ENCODE measurements around the gene RAD9A.
"Not testable (repeated sequence)": the region's sequence is repeated elsewhere in the genome, so short reads cannot be mapped to it uniquely, and the experiment has no call there.

Gene RAD9A

GRCh38 chr11:67410984-67411784 is 19.4 kb downstream of the RAD9A start:
- no peak for DNase-seq

- DNase-seq: no peak
These were observed 20.0 kb downstream of the RAD9A start for GRCh38 chr11:67411785-67412152.

GRCh38 chr11:67412495-67413179 is 20.9 kb downstream of the RAD9A start:
- DNase-seq: no peak

- no peak for DNase-seq
These were observed 21.6 kb downstream of the RAD9A start for GRCh38 chr11:67413266-67413849.

- DNase-seq: no peak
These were observed 23.9 kb downstream of the RAD9A start, which contains the start of gene CARNS1 for GRCh38 chr11:67415501-67416304. CARNS1 (plus strand) TSS chr11:67415678; CDS start chr11:67416200, 522 bp downstream.

GRCh38 chr11:67416416-67417335 is 24.9 kb downstream of the RAD9A start:
- DNase-seq: peak; percentile 67

GRCh38 chr11:67417425-67417824 is 25.6 kb downstream of the RAD9A start:
- no peak for DNase-seq

- DNase-seq: peak; percentile 71
These were observed 26.9 kb downstream of the RAD9A start for GRCh38 chr11:67418476-67419281.

GRCh38 chr11:67419325-67420049 is 27.7 kb downstream of the RAD9A start:
- peak; percentile 63 for DNase-seq

GRCh38 chr11:67420147-67420645 is 28.4 kb downstream of the RAD9A start:
- peak; percentile 65 for DNase-seq

GRCh38 chr11:67420646-67421429 is 29.1 kb downstream of the RAD9A start:
- peak; percentile 100 for DNase-seq

GRCh38 chr11:67421430-67422031 is 29.7 kb downstream of the RAD9A start:
- no peak for DNase-seq

GRCh38 chr11:67422891-67423290 is 31.1 kb downstream of the RAD9A start:
- no peak for DNase-seq

GRCh38 chr11:67423466-67423865 is 31.7 kb downstream of the RAD9A start:
- no peak for DNase-seq

- DNase-seq: no peak
These were observed 32.3 kb downstream of the RAD9A start for GRCh38 chr11:67423891-67424613.

- not testable (repeated sequence) for DNase-seq
These were observed 35.6 kb downstream of the RAD9A start for GRCh38 chr11:67427364-67427859.

- DNase-seq: peak; percentile 100
These were observed 36.5 kb downstream of the RAD9A start, which contains the start of gene RPS6KB2 for GRCh38 chr11:67428052-67429001. RPS6KB2 (plus strand) TSS chr11:67428494; CDS start chr11:67428546, 52 bp downstream.
